RKO (cell line): Measurements from ENCODE around the gene AHI1.
"Not testable (repeated sequence)": the region's sequence is repeated elsewhere in the genome, so short reads cannot be mapped to it uniquely, and the experiment has no call there.

Experiments used
- DNase-seq: peaks from one replicate; pipeline ENCODE4 v3.0.0-alpha.2; 2016; ENCODE audit warnings: low spot score

The AHI1 gene

GRCh38 chr6:135260612-135261011, 236.9 kb downstream of the AHI1 start:
- DNase-seq = no peak

- no peak for DNase-seq
These were observed 238.6 kb downstream of the AHI1 start for GRCh38 chr6:135258970-135259369.

GRCh38 chr6:135257631-135258405, 239.7 kb downstream of the AHI1 start:
- DNase-seq = peak; percentile 25

- DNase-seq = no peak
These were observed 240.7 kb downstream of the AHI1 start for GRCh38 chr6:135256866-135257265.

- no peak for DNase-seq
These were observed 243.1 kb downstream of the AHI1 start for GRCh38 chr6:135254471-135254870.

GRCh38 chr6:135251498-135252441, 245.8 kb downstream of the AHI1 start:
- DNase-seq = no peak

- no peak for DNase-seq
These were observed 246.6 kb downstream of the AHI1 start for GRCh38 chr6:135250751-135251497.

- no peak for DNase-seq
These were observed 247.3 kb downstream of the AHI1 start for GRCh38 chr6:135250234-135250633.

- DNase-seq = not testable (repeated sequence)
These were observed 251.0 kb downstream of the AHI1 start for GRCh38 chr6:135246412-135247012.

GRCh38 chr6:135244805-135245204, 252.7 kb downstream of the AHI1 start:
- DNase-seq = no peak

- no peak for DNase-seq
These were observed 253.4 kb downstream of the AHI1 start for GRCh38 chr6:135243871-135244796.

- no peak for DNase-seq
These were observed 256.8 kb downstream of the AHI1 start for GRCh38 chr6:135240711-135241110.

- no peak for DNase-seq
These were observed 260.8 kb downstream of the AHI1 start for GRCh38 chr6:135236732-135237131.

- DNase-seq = no peak
These were observed 261.2 kb downstream of the AHI1 start for GRCh38 chr6:135236319-135236718.

- DNase-seq = no peak
These were observed 261.8 kb downstream of the AHI1 start for GRCh38 chr6:135235716-135236115.

- DNase-seq = no peak
These were observed 263.1 kb downstream of the AHI1 start for GRCh38 chr6:135234492-135234780.

GRCh38 chr6:135233686-135234491, 263.7 kb downstream of the AHI1 start:
- no peak for DNase-seq
